Loucy (cell line): ENCODE measurements around the gene FSD2.

ENCODE experiments used
- H2AFZ ChIP-seq: fragments of 200-600 bp; sonication (generic); 2 replicates; pipeline ENCODE4 v1.6.0; 2016; ENCODE audit warnings: antibody characterized with exemption, mild to moderate bottlenecking, low read length, moderate library complexity
- H3F3A ChIP-seq: fragments of 200-600 bp; 2 replicates; pipeline ENCODE4 v1.6.0; 2016; ENCODE audit warnings: antibody characterized with exemption, low read depth, mild to moderate bottlenecking
- H3K27me3 ChIP-seq: fragments of 200-600 bp; sonication (generic); 2 replicates; pipeline ENCODE4 v1.6.1; 2014; ENCODE audit warnings: low read length, mild to moderate bottlenecking; ENCODE audit not compliant: insufficient read depth, poor library complexity, severe bottlenecking
- H3K36me3 ChIP-seq: fragments of 200-600 bp; sonication (generic); 2 replicates; pipeline ENCODE4 v1.6.1; 2016; ENCODE audit warnings: low read length; ENCODE audit not compliant: insufficient read depth
- H3K4me1 ChIP-seq: fragments of 200-600 bp; sonication (generic); 2 replicates; pipeline ENCODE4 v1.5.1; 2014; ENCODE audit warnings: low read length, mild to moderate bottlenecking; ENCODE audit not compliant: insufficient read depth, poor library complexity, severe bottlenecking
- H3K4me2 ChIP-seq: fragments of 200-600 bp; sonication (generic); 2 replicates; pipeline ENCODE4 v1.6.0; 2014; ENCODE audit warnings: antibody characterized with exemption, low read length, low read depth, mild to moderate bottlenecking; ENCODE audit not compliant: poor library complexity, severe bottlenecking
- H3K4me3 ChIP-seq: fragments of 200-600 bp; sonication (generic); 2 replicates; pipeline ENCODE4 v1.5.1; 2014; ENCODE audit warnings: low read length, mild to moderate bottlenecking, mixed read lengths; ENCODE audit not compliant: poor library complexity, severe bottlenecking
- H3K79me2 ChIP-seq: fragments of 200-600 bp; sonication (generic); 2 replicates; pipeline ENCODE4 v1.6.1; 2014; ENCODE audit warnings: low read length; ENCODE audit not compliant: insufficient read depth
- H3K9ac ChIP-seq: fragments of 200-600 bp; sonication (generic); 2 replicates; pipeline ENCODE4 v1.6.0; 2014; ENCODE audit warnings: mild to moderate bottlenecking, low read depth, low read length, moderate library complexity; ENCODE audit not compliant: poor library complexity, severe bottlenecking
- H3K9me2 ChIP-seq: fragments of 200-600 bp; sonication (generic); replicated peaks from 2 replicates; pipeline ENCODE4 v1.6.1; 2016; ENCODE audit warnings: low read depth, low read length, mixed read lengths
- H3K9me3 ChIP-seq: fragments of 200-600 bp; sonication (generic); 2 replicates; pipeline ENCODE4 v1.6.1; 2014; ENCODE audit warnings: mild to moderate bottlenecking, antibody characterized with exemption, low read length, low read depth; ENCODE audit not compliant: insufficient read depth
- H4K20me1 ChIP-seq: fragments of 200-600 bp; sonication (generic); 2 replicates; pipeline ENCODE4 v1.6.0; 2014; ENCODE audit warnings: antibody characterized with exemption, low read length, mild to moderate bottlenecking; ENCODE audit not compliant: insufficient read depth, poor library complexity, severe bottlenecking
- EZH2phosphoT487 ChIP-seq: fragments of 200-600 bp; IDR thresholded peaks from 2 replicates; pipeline ENCODE4 v1.6.1; 2018; ENCODE audit warnings: antibody characterized with exemption, mild to moderate bottlenecking, moderate library complexity, borderline replicate concordance
- TF ChIP-seq, protein P1 (sequence below): fragments of 200-600 bp; sonication (generic); conservative IDR thresholded peaks from 2 replicates; pipeline ENCODE4 v1.5.1; 2014; ENCODE audit warnings: mild to moderate bottlenecking, antibody characterized with exemption, low read length

The FSD2 gene

DNA sequence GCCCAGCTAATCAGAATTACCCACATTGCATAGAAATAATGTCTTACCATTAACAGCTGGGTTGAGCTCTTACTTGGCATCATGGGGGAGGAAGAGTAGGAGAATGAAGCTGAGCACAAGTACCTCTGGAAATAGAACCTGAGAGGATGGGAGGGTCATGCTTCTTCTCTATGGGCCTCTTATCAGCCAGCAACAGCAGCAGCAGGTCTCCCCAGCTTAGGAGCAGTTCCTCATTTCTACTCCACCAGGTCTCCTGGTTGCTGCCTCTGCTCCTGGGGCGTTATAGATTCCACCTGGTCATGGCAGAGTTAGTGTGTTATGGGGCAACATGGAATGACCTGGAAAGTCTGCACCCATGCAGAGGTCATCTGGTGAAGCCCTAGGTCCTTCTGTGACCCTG is 3.4 kb downstream of the FSD2 start:
- no peak overlapping the region for H3K4me3 ChIP-seq
- no peaks in the 10 kb centered on the region for H3K36me3 ChIP-seq
- no peak for TF ChIP-seq EZH2phosphoT487
- TF ChIP-seq, protein P1, sequence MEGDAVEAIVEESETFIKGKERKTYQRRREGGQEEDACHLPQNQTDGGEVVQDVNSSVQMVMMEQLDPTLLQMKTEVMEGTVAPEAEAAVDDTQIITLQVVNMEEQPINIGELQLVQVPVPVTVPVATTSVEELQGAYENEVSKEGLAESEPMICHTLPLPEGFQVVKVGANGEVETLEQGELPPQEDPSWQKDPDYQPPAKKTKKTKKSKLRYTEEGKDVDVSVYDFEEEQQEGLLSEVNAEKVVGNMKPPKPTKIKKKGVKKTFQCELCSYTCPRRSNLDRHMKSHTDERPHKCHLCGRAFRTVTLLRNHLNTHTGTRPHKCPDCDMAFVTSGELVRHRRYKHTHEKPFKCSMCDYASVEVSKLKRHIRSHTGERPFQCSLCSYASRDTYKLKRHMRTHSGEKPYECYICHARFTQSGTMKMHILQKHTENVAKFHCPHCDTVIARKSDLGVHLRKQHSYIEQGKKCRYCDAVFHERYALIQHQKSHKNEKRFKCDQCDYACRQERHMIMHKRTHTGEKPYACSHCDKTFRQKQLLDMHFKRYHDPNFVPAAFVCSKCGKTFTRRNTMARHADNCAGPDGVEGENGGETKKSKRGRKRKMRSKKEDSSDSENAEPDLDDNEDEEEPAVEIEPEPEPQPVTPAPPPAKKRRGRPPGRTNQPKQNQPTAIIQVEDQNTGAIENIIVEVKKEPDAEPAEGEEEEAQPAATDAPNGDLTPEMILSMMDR: no peak
- no peaks in the 10 kb centered on the region for H3K9me3 ChIP-seq
- no peaks in the 10 kb centered on the region for H3F3A ChIP-seq
- no peak overlapping the region for H3K4me2 ChIP-seq
- no peak overlapping the region for H3K9ac ChIP-seq
- H3K79me2 ChIP-seq: no peaks in the 10 kb centered on the region
- H4K20me1 ChIP-seq: no peaks in the 10 kb centered on the region
- no peaks in the 10 kb centered on the region for H3K4me1 ChIP-seq
- H3K9me2 ChIP-seq: no peaks in the 10 kb centered on the region
- H3K27me3 ChIP-seq: no peaks in the 10 kb centered on the region
- H2AFZ ChIP-seq: no peak overlapping the region

DNA sequence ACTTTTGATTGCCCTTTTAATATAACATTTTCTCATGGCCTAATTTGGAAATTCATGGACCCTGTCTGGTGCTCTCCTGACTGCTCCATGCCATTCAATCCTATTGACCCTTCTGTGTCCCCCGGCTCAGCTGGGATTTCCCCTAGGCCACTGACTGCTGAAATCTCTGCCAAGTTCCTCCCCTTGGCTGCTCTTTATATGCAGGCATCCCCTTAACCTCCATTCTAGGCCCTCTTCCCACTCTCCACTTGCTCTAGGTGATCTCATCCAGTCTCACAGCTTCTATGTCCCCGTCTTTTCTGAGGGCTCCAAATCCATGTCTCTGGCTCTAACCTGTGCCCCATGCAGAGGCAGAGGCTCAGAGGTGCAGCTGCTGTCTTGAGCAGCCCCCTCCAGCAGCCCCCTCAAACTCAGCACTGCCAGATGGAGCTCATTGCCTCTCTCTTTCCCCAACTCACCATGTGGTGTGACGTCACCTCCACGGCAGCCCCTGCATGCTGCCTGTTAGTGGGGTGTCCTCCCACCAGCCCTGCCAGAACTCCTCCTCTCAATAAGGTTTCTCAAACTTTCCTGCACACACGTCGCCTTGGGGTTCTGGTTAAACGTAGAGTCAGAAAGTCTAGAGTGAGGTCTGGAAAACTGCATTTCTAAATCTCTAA is 6.6 kb downstream of the FSD2 start:
- no peak overlapping the region for H3K9ac ChIP-seq
- no peak for TF ChIP-seq EZH2phosphoT487
- TF ChIP-seq, protein P1: no peak
- no peak overlapping the region for H2AFZ ChIP-seq
- no peaks in the 10 kb centered on the region for H3K9me2 ChIP-seq
- no peaks in the 10 kb centered on the region for H3K27me3 ChIP-seq
- H3K4me1 ChIP-seq: no peaks in the 10 kb centered on the region
- H3K79me2 ChIP-seq: no peaks in the 10 kb centered on the region
- H3K36me3 ChIP-seq: no peaks in the 10 kb centered on the region
- no peaks in the 10 kb centered on the region for H3F3A ChIP-seq
- H3K9me3 ChIP-seq: no peaks in the 10 kb centered on the region
- no peak overlapping the region for H3K4me3 ChIP-seq
- no peaks in the 10 kb centered on the region for H4K20me1 ChIP-seq
- no peak overlapping the region for H3K4me2 ChIP-seq

DNA sequence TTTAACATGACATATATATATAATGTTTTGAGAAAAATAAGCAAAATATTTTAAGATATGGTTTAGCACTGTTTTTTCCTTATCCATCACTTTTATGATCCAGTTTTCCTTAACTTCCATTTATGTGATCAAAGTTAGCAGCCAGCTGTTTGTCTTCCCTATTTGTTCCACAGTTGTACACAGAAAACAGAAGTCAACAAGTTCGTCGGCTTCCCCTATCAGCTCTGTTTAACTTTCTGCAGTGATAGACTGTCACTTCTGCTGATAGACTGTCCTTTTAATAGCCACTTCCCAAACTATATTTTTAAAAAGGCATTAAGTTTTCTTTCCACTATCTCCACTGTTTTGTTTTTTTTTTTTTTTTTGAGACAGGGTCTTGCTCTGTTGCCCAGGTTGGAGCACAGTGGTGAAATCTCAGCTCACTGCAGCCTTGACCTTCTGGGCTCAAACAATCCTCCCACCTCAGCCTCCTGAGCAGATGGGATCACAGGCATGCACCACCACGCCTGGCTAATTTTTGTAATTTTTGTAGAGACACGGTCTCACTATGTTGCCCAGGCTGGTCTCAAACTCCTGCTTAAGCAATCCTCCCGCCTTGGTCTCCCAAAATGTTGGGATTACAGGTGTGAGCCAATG is 7.2 kb downstream of the FSD2 start:
- Histone ChIP-seq H3K9me2 (no peaks in the 10 kb centered on the region), H4K20me1 (no peaks in the 10 kb centered on the region), H2AFZ (no peak overlapping the region), H3K27me3 (no peaks in the 10 kb centered on the region), H3K4me1 (no peaks in the 10 kb centered on the region), H3K36me3 (no peaks in the 10 kb centered on the region), H3K4me2 (no peak overlapping the region), H3K4me3 (no peak overlapping the region), H3K9ac (no peak overlapping the region), H3K9me3 (no peaks in the 10 kb centered on the region), H3F3A (no peaks in the 10 kb centered on the region), H3K79me2 (no peaks in the 10 kb centered on the region)
- no peak for TF ChIP-seq EZH2phosphoT487
- TF ChIP-seq, protein P1: no peak
